ENCODE results near the gene CARD11. TPM values are rescaled to one million over a fixed set of nuclear protein-coding genes. Genes with fewer than 3 reads are reported as not detected.

The CARD11 gene
- total and polyA plus RNA-seq, 8 donors = 0.31 to 6.2 (median 1.5) TPM

GRCh38 chr7:2920041-2920440 lies 123.6 kb downstream of the CARD11 start:
- TF ChIP-seq CTCF (IDR thresholded peaks at IDR 0.05) = no peak

DNA sequence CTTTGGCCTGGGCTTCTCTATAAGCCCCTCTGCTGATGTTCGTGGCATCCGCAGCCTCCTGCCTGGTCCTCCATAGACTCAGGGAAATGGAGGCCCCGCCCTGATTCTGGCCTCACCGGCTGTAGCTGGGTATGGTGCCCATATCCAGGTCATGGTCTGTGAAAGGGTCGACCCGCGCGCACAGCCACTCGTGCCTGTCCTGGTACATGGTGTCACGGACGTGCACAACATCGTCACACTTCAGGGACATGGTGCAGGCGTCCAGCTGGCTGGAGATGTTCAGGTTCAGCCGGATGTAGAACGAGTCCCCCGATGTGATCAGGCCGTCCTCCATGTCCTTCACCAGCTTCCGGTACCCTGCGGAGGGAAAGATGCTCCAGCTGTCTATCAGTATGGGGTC lies 124.4 kb downstream of the CARD11 start:
- no peaks in the 10 kb centered on the region for H3K9me3 ChIP-seq
- DNase-seq (peak in 1 of 6 donors; percentile 27), FAIRE-seq (no peak), ATAC-seq (no peak)
- no peaks in the 10 kb centered on the region for H3K27me3 ChIP-seq
- H3K36me3 ChIP-seq = no peaks in the 10 kb centered on the region
- no peak overlapping the region for H3K27ac ChIP-seq
- H3K4me1 ChIP-seq = no peaks in the 10 kb centered on the region
- intact Hi-C loops (cut with DNase I) = no loop called here
- 90 to 96% methylated on average over 19 of the region's 19 CpGs for WGBS, 2 donors
- H3K4me3 ChIP-seq = no peak overlapping the region
- TF ChIP-seq CTCF (IDR thresholded peaks at IDR 0.05) = no peak

More at GRCh38 chr7:2920041-2920440, 123.6 kb downstream of the CARD11 start:
- Histone ChIP-seq H3K9me3 (no peaks in the 10 kb centered on the region), H3K27ac (no peak overlapping the region), H3K4me1 (no peaks in the 10 kb centered on the region), H3K4me3 (no peak overlapping the region), H3K27me3 (no peaks in the 10 kb centered on the region), H3K36me3 (no peaks in the 10 kb centered on the region)
- FAIRE-seq = no peak
- ATAC-seq = no peak
- intact Hi-C loops (cut with DNase I) = no loop called here
- WGBS, 2 donors = 86 to 92% methylated on average over 4 of the region's 4 CpGs
- no peak for DNase-seq

- ATAC-seq = no peak
- no peaks in the 10 kb centered on the region for H3K36me3 ChIP-seq
- no peaks in the 10 kb centered on the region for H3K4me1 ChIP-seq
- intact Hi-C loops (cut with DNase I) = no loop called here
- TF ChIP-seq CTCF (IDR thresholded peaks at IDR 0.05) = no peak
- no peaks in the 10 kb centered on the region for H3K9me3 ChIP-seq
- no peak for FAIRE-seq
- 82 to 92% methylated on average over 20 of the region's 20 CpGs for WGBS, 2 donors
- H3K27ac ChIP-seq = no peak overlapping the region
- H3K27me3 ChIP-seq = no peaks in the 10 kb centered on the region
- peak in 1 of 6 donors; percentile 34 for DNase-seq
- no peak overlapping the region for H3K4me3 ChIP-seq
Measured at GRCh38 chr7:2918406-2918805, 125.3 kb downstream of the CARD11 start.

GRCh38 chr7:2915023-2915422 lies 128.6 kb downstream of the CARD11 start:
- FAIRE-seq = no peak
- peak in 1 of 6 donors; percentile 58 for DNase-seq
- 76 to 88% methylated on average over 16 of the region's 16 CpGs for WGBS, 2 donors
- H3K36me3 ChIP-seq = no peaks in the 10 kb centered on the region
- no peak for TF ChIP-seq CTCF (IDR thresholded peaks at IDR 0.05)
- H3K4me3 ChIP-seq = no peak overlapping the region
- no peaks in the 10 kb centered on the region for H3K9me3 ChIP-seq
- no peak overlapping the region for H3K27ac ChIP-seq
- ATAC-seq = no peak
- intact Hi-C loops (cut with DNase I) = no loop called here
- no peaks in the 10 kb centered on the region for H3K4me1 ChIP-seq
- no peaks in the 10 kb centered on the region for H3K27me3 ChIP-seq

DNA sequence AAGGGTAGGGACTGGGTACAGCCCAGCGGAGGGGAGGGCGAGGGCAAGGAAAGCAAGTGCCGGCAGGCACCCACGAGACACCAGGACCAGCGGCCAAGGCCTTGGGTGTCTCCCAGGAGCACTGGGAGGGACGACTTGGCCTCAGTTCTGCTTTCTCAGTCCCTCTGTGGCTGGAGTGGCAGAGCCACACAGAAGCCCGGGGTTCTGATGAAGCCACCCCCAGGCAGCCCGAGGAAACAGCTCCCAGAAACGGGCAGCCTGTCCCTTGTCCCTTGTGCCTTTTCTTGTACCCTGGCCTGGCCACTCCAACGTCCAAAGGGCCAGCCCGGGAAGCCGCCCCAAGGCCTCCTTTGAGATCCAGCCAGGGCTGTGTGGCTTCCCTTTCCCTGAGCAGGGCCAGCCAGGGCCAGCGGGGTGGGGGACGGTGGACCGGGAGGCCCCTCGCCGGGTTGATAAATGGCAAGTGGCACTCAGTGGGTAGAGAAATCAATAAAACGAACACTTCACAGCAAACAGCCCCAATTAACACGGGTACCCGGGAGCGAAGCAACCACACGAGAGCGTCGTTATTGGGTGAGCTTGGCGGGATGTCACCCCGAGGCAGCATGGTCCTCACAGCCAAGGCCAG lies 129.8 kb downstream of the CARD11 start:
- no peak overlapping the region for H3K4me3 ChIP-seq
- ATAC-seq (no peak), DNase-seq (no peak), FAIRE-seq (no peak)
- no peak overlapping the region for H3K27ac ChIP-seq
- intact Hi-C loops (cut with DNase I) = no loop called here
- no peaks in the 10 kb centered on the region for H3K36me3 ChIP-seq
- no peaks in the 10 kb centered on the region for H3K9me3 ChIP-seq
- no peak for TF ChIP-seq CTCF (IDR thresholded peaks at IDR 0.05)
- H3K4me1 ChIP-seq = no peaks in the 10 kb centered on the region
- H3K27me3 ChIP-seq = no peaks in the 10 kb centered on the region
- WGBS, 2 donors = 54 to 66% methylated on average over 26 of the region's 26 CpGs
